Globus pallidus (tissue), 1 donor: ENCODE results near the gene FDXR.
"Not testable (repeated sequence)": the region's sequence is repeated elsewhere in the genome, so short reads cannot be mapped to it uniquely, and the experiment has no call there.

Experiments
- DNase-seq: peaks from one replicate; pipeline ENCODE4 v3.0.0-alpha.2; 2015; ENCODE audit warnings: low spot score

Gene FDXR

GRCh38 chr17:74872313-74873036 is at the start of gene FDXR:
FDXR (minus strand) TSS chr17:74872994; CDS start chr17:74872944, 50 bp downstream.
- DNase-seq = no peak

- DNase-seq = no peak
These were observed 49.4 kb upstream of the FDXR start for GRCh38 chr17:74922172-74922571.

GRCh38 chr17:74921769-74922168 is 49.0 kb upstream of the FDXR start:
- no peak for DNase-seq

- DNase-seq = no peak
These were observed 48.4 kb upstream of the FDXR start for GRCh38 chr17:74921026-74921681.

GRCh38 chr17:74920642-74921025 is 47.8 kb upstream of the FDXR start:
- DNase-seq = no peak

GRCh38 chr17:74920306-74920620 is 47.5 kb upstream of the FDXR start:
- DNase-seq = no peak

GRCh38 chr17:74919440-74920305 is 46.9 kb upstream of the FDXR start:
- no peak for DNase-seq

- DNase-seq = no peak
These were observed 46.1 kb upstream of the FDXR start for GRCh38 chr17:74918906-74919305.

GRCh38 chr17:74917430-74917829 is 44.6 kb upstream of the FDXR start:
- peak; percentile 13 for DNase-seq

- no peak for DNase-seq
These were observed 44.0 kb upstream of the FDXR start for GRCh38 chr17:74916851-74917199.

GRCh38 chr17:74916136-74916850 is 43.5 kb upstream of the FDXR start:
- DNase-seq = no peak

GRCh38 chr17:74911423-74911822 is 38.6 kb upstream of the FDXR start:
- not testable (repeated sequence) for DNase-seq

- DNase-seq = not testable (repeated sequence)
These were observed 36.3 kb upstream of the FDXR start for GRCh38 chr17:74909097-74909496.

- no peak for DNase-seq
These were observed 34.2 kb upstream of the FDXR start for GRCh38 chr17:74907012-74907411.

- not testable (repeated sequence) for DNase-seq
These were observed 33.5 kb upstream of the FDXR start for GRCh38 chr17:74906214-74906793.

- DNase-seq = no peak
These were observed 32.1 kb upstream of the FDXR start for GRCh38 chr17:74904687-74905409.

- DNase-seq = no peak
These were observed 30.9 kb upstream of the FDXR start for GRCh38 chr17:74903671-74904070.

- no peak for DNase-seq
These were observed 30.2 kb upstream of the FDXR start for GRCh38 chr17:74903034-74903433.

GRCh38 chr17:74901353-74902135 is 28.8 kb upstream of the FDXR start:
- no peak for DNase-seq

- DNase-seq = no peak
These were observed 27.4 kb upstream of the FDXR start for GRCh38 chr17:74900208-74900607.
